A673 (cell line): ENCODE results near the gene GYS1. TPM values are rescaled to one million over a fixed set of nuclear protein-coding genes. Genes with fewer than 3 reads are reported as not detected.

Source experiments
- BruUV-seq: library from RNA; stranded (reverse); fragments of 400-500 nt; replicated peaks from 2 replicates; lab custom pipeline; 2021; lab: Mats Ljungman, UMichigan
- CTCF ChIA-PET: fragments of 300-600 bp; sonication (Branson Sonifier 250); formaldehyde crosslinking; loops from one replicate; lab custom pipeline; 2022; ENCODE audit warnings: antibody characterized with exemption; lab: Charles Lee
- POLR2A ChIA-PET: fragments of 300-600 bp; sonication (Branson Sonifier 250); formaldehyde crosslinking; loops from one replicate; lab custom pipeline; 2022; ENCODE audit warnings: antibody characterized with exemption; ENCODE audit not compliant: low non-redundant PET; lab: Charles Lee
- DNase-seq: peaks from one replicate; pipeline ENCODE4 v3.0.0-alpha.2; 2015; ENCODE audit warnings: low spot score
- H3K27ac ChIP-seq: fragments of 200-600 bp; sonication (generic); 2 replicates; pipeline ENCODE4 v1.5.1; 2016; ENCODE audit warnings: mixed run types, low read depth, mild to moderate bottlenecking, mixed read lengths, antibody characterized with exemption, low read length; ENCODE audit not compliant: poor library complexity, severe bottlenecking
- H3K27me3 ChIP-seq: fragments of 200-600 bp; sonication (generic); replicated peaks from 2 replicates; pipeline ENCODE4 v1.6.1; 2017; ENCODE audit warnings: mixed run types, low read depth, mild to moderate bottlenecking, mixed read lengths, antibody characterized with exemption, low read length; ENCODE audit not compliant: insufficient read depth, poor library complexity
- H3K36me3 ChIP-seq: fragments of 200-600 bp; sonication (generic); 2 replicates; pipeline ENCODE4 v1.6.1; 2016; ENCODE audit warnings: mixed run types, mild to moderate bottlenecking, mixed read lengths, antibody characterized with exemption, low read length; ENCODE audit not compliant: insufficient read depth, poor library complexity, severe bottlenecking
- H3K4me1 ChIP-seq: fragments of 200-600 bp; sonication (generic); 2 replicates; pipeline ENCODE4 v1.6.1; 2017; ENCODE audit warnings: mixed run types, mild to moderate bottlenecking, mixed read lengths, antibody characterized with exemption, low read length; ENCODE audit not compliant: insufficient read depth, poor library complexity, severe bottlenecking
- H3K4me3 ChIP-seq: fragments of 200-600 bp; sonication (generic); 2 replicates; pipeline ENCODE4 v1.5.1; 2016; ENCODE audit warnings: low read depth, mixed run types, mild to moderate bottlenecking, mixed read lengths, low read length; ENCODE audit not compliant: poor library complexity, severe bottlenecking
- H3K9me3 ChIP-seq: fragments of 200-600 bp; sonication (generic); 2 replicates; pipeline ENCODE4 v1.6.1; 2016; ENCODE audit warnings: mixed run types, low read depth, mild to moderate bottlenecking, mixed read lengths, antibody characterized with exemption, low read length; ENCODE audit not compliant: poor library complexity, severe bottlenecking
- EZH2 ChIP-seq: fragments of 200-600 bp; sonication (generic); IDR thresholded peaks from 2 replicates; pipeline ENCODE4 v1.6.1; 2017; ENCODE audit warnings: borderline replicate concordance, low read depth, mild to moderate bottlenecking, mixed read lengths, antibody characterized with exemption, low read length; ENCODE audit not compliant: poor library complexity, severe bottlenecking
- intact Hi-C: fragments of 100-400 bp; cut with micrococcal nuclease; formaldehyde crosslinking; loops from one replicate; pipeline ENCODE4 v1.10.0; 2022; ENCODE audit not compliant: unreplicated experiment
- total RNA-seq: library from RNA; stranded (reverse); gene quantifications from 2 replicates; pipeline ENCODE4 v1.2.3, GENCODE V29; 2021
- TF ChIP-seq, protein P1 (sequence below): fragments of 300-800, 200-600 bp; sonication (generic); conservative IDR thresholded peaks from 2 replicates; pipeline ENCODE4 v1.5.1; 2017; ENCODE audit warnings: low read depth, mild to moderate bottlenecking, antibody characterized with exemption, low read length, moderate library complexity, mixed read lengths

The GYS1 gene
- total RNA-seq, 1 experiment from 2014 or later: 57.0 TPM

DNA sequence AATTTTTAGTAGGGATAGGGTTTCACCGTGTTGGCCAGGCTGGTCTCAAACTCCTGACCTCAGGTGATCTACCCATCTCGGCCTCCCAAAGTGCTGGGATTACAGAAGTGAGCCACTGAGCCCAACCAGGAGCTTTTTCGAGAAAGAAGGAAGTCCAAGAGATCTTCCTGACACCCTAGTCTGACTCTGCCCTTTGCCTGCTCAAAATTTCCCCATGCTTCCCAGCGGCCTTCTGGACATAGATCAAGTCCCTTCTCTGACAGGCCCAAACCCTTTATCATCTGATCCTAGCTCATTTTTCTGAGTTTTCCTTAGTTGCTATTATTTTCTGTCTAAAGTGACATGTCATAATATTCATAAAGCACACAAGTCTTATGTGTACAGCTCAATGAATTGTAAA, 40.0 kb downstream of the GYS1 start:
- no peaks in the 10 kb centered on the region for H3K27me3 ChIP-seq
- no TSS peak for BruUV-seq
- CTCF ChIA-PET: no interaction called here
- no peak for TF ChIP-seq EZH2
- TF ChIP-seq, protein P1, sequence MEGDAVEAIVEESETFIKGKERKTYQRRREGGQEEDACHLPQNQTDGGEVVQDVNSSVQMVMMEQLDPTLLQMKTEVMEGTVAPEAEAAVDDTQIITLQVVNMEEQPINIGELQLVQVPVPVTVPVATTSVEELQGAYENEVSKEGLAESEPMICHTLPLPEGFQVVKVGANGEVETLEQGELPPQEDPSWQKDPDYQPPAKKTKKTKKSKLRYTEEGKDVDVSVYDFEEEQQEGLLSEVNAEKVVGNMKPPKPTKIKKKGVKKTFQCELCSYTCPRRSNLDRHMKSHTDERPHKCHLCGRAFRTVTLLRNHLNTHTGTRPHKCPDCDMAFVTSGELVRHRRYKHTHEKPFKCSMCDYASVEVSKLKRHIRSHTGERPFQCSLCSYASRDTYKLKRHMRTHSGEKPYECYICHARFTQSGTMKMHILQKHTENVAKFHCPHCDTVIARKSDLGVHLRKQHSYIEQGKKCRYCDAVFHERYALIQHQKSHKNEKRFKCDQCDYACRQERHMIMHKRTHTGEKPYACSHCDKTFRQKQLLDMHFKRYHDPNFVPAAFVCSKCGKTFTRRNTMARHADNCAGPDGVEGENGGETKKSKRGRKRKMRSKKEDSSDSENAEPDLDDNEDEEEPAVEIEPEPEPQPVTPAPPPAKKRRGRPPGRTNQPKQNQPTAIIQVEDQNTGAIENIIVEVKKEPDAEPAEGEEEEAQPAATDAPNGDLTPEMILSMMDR: no peak
- no peaks in the 10 kb centered on the region for H3K36me3 ChIP-seq
- intact Hi-C loops: no loop called here
- H3K27ac ChIP-seq: no peak overlapping the region
- no peaks in the 10 kb centered on the region for H3K9me3 ChIP-seq
- H3K4me1 ChIP-seq: peaks cover 10% of the 10 kb centered on the region
- no peak for DNase-seq
- POLR2A ChIA-PET: no interaction called here
- H3K4me3 ChIP-seq: no peak overlapping the region

DNA sequence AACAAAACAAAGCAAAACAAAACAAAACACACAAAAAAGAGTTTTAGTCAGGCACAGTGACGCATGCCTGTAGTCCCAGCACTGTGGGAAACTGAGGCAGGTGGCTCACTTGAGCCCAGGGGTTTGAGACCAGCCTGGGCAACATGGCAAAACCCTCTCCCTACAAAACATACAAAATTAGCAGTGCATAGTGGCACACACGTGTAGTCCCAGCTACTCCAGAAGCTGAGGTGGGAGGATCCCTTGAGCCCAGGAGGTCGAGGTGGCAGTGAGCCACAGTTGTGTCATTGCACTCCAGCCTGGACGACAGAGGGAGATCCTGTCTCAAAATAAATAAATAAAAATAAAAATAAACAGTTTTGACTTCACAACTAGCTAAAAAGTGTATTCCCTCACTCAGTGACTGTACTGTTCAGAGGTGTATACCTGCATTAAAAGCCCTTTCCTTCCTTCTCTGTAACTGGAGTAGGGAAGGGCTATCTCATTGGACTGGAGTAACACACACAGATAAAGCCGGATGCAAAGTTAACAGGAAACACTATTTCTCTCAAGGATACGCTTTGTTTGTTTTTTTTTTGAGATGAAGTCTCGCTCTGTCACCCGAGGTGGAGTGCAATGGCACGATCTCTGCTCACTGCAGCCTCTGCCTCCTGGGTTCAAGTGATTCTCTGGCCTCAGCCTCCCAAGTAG, 42.1 kb downstream of the GYS1 start:
- H3K9me3 ChIP-seq: no peaks in the 10 kb centered on the region
- H3K27ac ChIP-seq: no peak overlapping the region
- no peak overlapping the region for H3K4me3 ChIP-seq
- peaks cover 10% of the 10 kb centered on the region for H3K4me1 ChIP-seq
- intact Hi-C loops: no loop called here
- H3K36me3 ChIP-seq: no peaks in the 10 kb centered on the region
- CTCF ChIA-PET: no interaction called here
- TF ChIP-seq EZH2: no peak
- TF ChIP-seq, protein P1: no peak
- no peaks in the 10 kb centered on the region for H3K27me3 ChIP-seq
- POLR2A ChIA-PET: no interaction called here
- no peak for DNase-seq
- BruUV-seq: no TSS peak

DNA sequence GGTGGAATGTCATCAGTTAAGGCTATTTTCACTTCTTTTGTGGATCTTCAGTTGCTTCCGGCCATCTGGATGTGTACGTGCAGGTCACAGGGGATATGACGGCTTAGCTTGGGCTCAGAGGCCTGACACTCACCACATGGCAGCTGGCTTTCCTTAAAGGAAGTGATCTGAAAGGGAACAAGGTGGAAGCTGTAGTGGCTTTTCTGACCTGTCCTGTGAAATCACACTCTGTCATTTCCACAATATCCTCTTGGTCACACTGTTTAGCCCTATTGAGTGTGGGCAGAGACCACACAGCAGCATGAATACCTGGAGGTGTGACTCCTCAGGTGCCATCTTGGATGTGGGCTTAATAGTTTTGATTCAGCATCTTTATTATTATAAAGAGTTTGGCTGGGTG, 43.0 kb downstream of the GYS1 start:
- CTCF ChIA-PET: no interaction called here

More for the DNA sequence above, 43.0 kb downstream of the GYS1 start:
- TF ChIP-seq, protein P1: no peak
- no peak for TF ChIP-seq EZH2
- intact Hi-C loops: no loop called here
- BruUV-seq: no TSS peak
- H3K9me3 ChIP-seq: no peaks in the 10 kb centered on the region
- H3K27ac ChIP-seq: no peak overlapping the region
- no peaks in the 10 kb centered on the region for H3K36me3 ChIP-seq
- DNase-seq: no peak
- POLR2A ChIA-PET: no interaction called here
- no peak overlapping the region for H3K4me3 ChIP-seq
- no peaks in the 10 kb centered on the region for H3K27me3 ChIP-seq
- H3K4me1 ChIP-seq: peaks cover 4% of the 10 kb centered on the region
